ENCODE measurements around the gene PCSK6.
"Not testable (repeated sequence)": the region's sequence is repeated elsewhere in the genome, so short reads cannot be mapped to it uniquely, and the experiment has no call there.

GRCh38 chr15:101454781-101455180 lies 34.7 kb downstream of the PCSK6 start:
- TF ChIP-seq CTCF (conservative IDR thresholded peaks at IDR 0.05; ENCODE audit: low read length); EZH2phosphoT487 (IDR thresholded peaks at IDR 0.05; ENCODE audit: borderline replicate concordance): not testable (repeated sequence)
